ENCODE measurements around the gene CELF1. TPM values are rescaled to one million over a fixed set of nuclear protein-coding genes. Genes with fewer than 3 reads are reported as not detected.

Gene CELF1
- polyA plus RNA-seq, 1 donor (not counting 4 experiments of a cell fraction or from before 2014, with no cell fraction given) = 110 TPM

- dilution Hi-C loops (cut with MboI; ENCODE audit: extremely low pct_ligation_motif_present, low sequenced_read_pairs) = no loop called here
- FAIRE-seq (no peak), DNase-seq (ENCODE audit: low read depth, low spot score) (no peak)
Measured at GRCh38 chr11:47595967-47596366, 43.0 kb upstream of the CELF1 start.

GRCh38 chr11:47595029-47595428 lies 42.1 kb upstream of the CELF1 start:
- dilution Hi-C loops (cut with MboI; ENCODE audit: extremely low pct_ligation_motif_present, low sequenced_read_pairs) = no loop called here
- FAIRE-seq (no peak), DNase-seq (ENCODE audit: low read depth, low spot score) (no peak)
- peaks cover 54% of the 10 kb centered on the region for H3K27me3 ChIP-seq (ENCODE audit: control insufficient read depth, extremely low read depth, insufficient read depth, low read length)
- TF ChIP-seq EZH2 (IDR thresholded peaks at IDR 0.05; ENCODE audit: low read length) (no peak), CTCF (optimal IDR thresholded peaks at IDR 0.05 in 1 of 3, IDR thresholded peaks at IDR 0.05 in 1 of 3, conservative IDR thresholded peaks at IDR 0.05 in 1 of 3; ENCODE audit: extremely low read depth in 1 of 3, insufficient read depth in 2 of 3, low read length in 3 of 3) (no peak)
- no peaks in the 10 kb centered on the region for H3K79me2 ChIP-seq (ENCODE audit: control insufficient read depth, insufficient read depth, low read length)
- no peaks in the 10 kb centered on the region for H3K9me3 ChIP-seq (ENCODE audit: control insufficient read depth, low read depth, low read length)
- no peaks in the 10 kb centered on the region for H3K9me1 ChIP-seq (ENCODE audit: control insufficient read depth, extremely low read depth, insufficient read depth, low read length)
- H4K20me1 ChIP-seq (ENCODE audit: control insufficient read depth, extremely low read depth, insufficient read depth, low read length) = peaks cover 3% of the 10 kb centered on the region
- no peaks in the 10 kb centered on the region for H3K36me3 ChIP-seq (ENCODE audit: control insufficient read depth in 2 of 2, extremely low read depth in 1 of 2, insufficient read depth in 2 of 2, low read length in 2 of 2)
- H3K27ac ChIP-seq (ENCODE audit: control insufficient read depth, insufficient read depth, low read length) = no peak overlapping the region
- H3K4me2 ChIP-seq (ENCODE audit: control insufficient read depth, extremely low read depth, insufficient read depth, low read depth, low read length) = no peak overlapping the region
- H3K4me1 ChIP-seq (ENCODE audit: control insufficient read depth, extremely low read depth, insufficient read depth, low read length) = peaks cover 3% of the 10 kb centered on the region
- no peak overlapping the region for H3K9ac ChIP-seq (ENCODE audit: control insufficient read depth, extremely low read depth, insufficient read depth, low read length)
- no peak overlapping the region for H3K4me3 ChIP-seq (ENCODE audit: control insufficient read depth in 2 of 3, extremely low read depth in 1 of 3, insufficient read depth in 2 of 3, low read depth in 1 of 3, low read length in 3 of 3)
- H2AFZ ChIP-seq (ENCODE audit: control insufficient read depth, low read length) = no peak overlapping the region

More at GRCh38 chr11:47595967-47596366, 43.0 kb upstream of the CELF1 start:
- H3K4me3 ChIP-seq (ENCODE audit: control insufficient read depth in 2 of 3, extremely low read depth in 1 of 3, insufficient read depth in 2 of 3, low read depth in 1 of 3, low read length in 3 of 3) = no peak overlapping the region
- H3K9me1 ChIP-seq (ENCODE audit: control insufficient read depth, extremely low read depth, insufficient read depth, low read length) = no peaks in the 10 kb centered on the region
- no peak overlapping the region for H3K27ac ChIP-seq (ENCODE audit: control insufficient read depth, insufficient read depth, low read length)
- no peaks in the 10 kb centered on the region for H3K79me2 ChIP-seq (ENCODE audit: control insufficient read depth, insufficient read depth, low read length)
- peaks cover 46% of the 10 kb centered on the region for H3K27me3 ChIP-seq (ENCODE audit: control insufficient read depth, extremely low read depth, insufficient read depth, low read length)
- no peak overlapping the region for H3K9ac ChIP-seq (ENCODE audit: control insufficient read depth, extremely low read depth, insufficient read depth, low read length)
- H3K9me3 ChIP-seq (ENCODE audit: control insufficient read depth, low read depth, low read length) = no peaks in the 10 kb centered on the region
- peaks cover 3% of the 10 kb centered on the region for H3K4me1 ChIP-seq (ENCODE audit: control insufficient read depth, extremely low read depth, insufficient read depth, low read length)
- H2AFZ ChIP-seq (ENCODE audit: control insufficient read depth, low read length) = no peak overlapping the region
- H3K4me2 ChIP-seq (ENCODE audit: control insufficient read depth, extremely low read depth, insufficient read depth, low read depth, low read length) = no peak overlapping the region
- no peaks in the 10 kb centered on the region for H3K36me3 ChIP-seq (ENCODE audit: control insufficient read depth in 2 of 2, extremely low read depth in 1 of 2, insufficient read depth in 2 of 2, low read length in 2 of 2)
- TF ChIP-seq EZH2 (IDR thresholded peaks at IDR 0.05; ENCODE audit: low read length) (no peak), CTCF (optimal IDR thresholded peaks at IDR 0.05 in 1 of 3, IDR thresholded peaks at IDR 0.05 in 1 of 3, conservative IDR thresholded peaks at IDR 0.05 in 1 of 3; ENCODE audit: extremely low read depth in 1 of 3, insufficient read depth in 2 of 3, low read length in 3 of 3) (no peak)
- H4K20me1 ChIP-seq (ENCODE audit: control insufficient read depth, extremely low read depth, insufficient read depth, low read length) = peaks cover 3% of the 10 kb centered on the region

All from keratinocyte (primary cell).